BJ (cell line): ENCODE measurements around the gene ZNRF4. TPM values are rescaled to one million over a fixed set of nuclear protein-coding genes. Genes with fewer than 3 reads are reported as not detected.
A peak's percentile ranks its signal among the peaks of the same experiment; 100 is the strongest.

Experiments used
- CTCF ChIA-PET: fragments of 350-600 bp; formaldehyde crosslinking; extraction: SDS; loops from one replicate; lab custom pipeline; 2021; ENCODE audit warnings: antibody characterized with exemption, inconsistent platforms; lab: Yijun Ruan, JAX
- POLR2A ChIA-PET: fragments of 300-600 bp; sonication (Branson Sonifier 250); formaldehyde crosslinking; extraction: SDS; loops from one replicate; lab custom pipeline; 2021; ENCODE audit warnings: antibody characterized with exemption; lab: Charles Lee
- DNase-seq: peaks from one replicate; pipeline ENCODE4 v3.0.0-alpha.2; 2011; ENCODE audit warnings: low read depth
- H3K27me3 ChIP-seq: 2 replicates; pipeline ENCODE4 v1.6.0; 2011; ENCODE audit warnings: low read length; ENCODE audit not compliant: control insufficient read depth, insufficient read depth
- H3K36me3 ChIP-seq: 2 replicates; pipeline ENCODE4 v1.5.1; 2011; ENCODE audit warnings: low read length; ENCODE audit not compliant: control insufficient read depth, insufficient read depth
- H3K4me3 ChIP-seq: 2 replicates; pipeline ENCODE4 v1.5.1; 2011; ENCODE audit warnings: low read depth, mild to moderate bottlenecking, control low read depth, low read length
- CTCF ChIP-seq: IDR thresholded peaks from 2 replicates; pipeline ENCODE4 v1.5.1; 2011; ENCODE audit warnings: low read depth, mild to moderate bottlenecking, control low read depth, inconsistent platforms, low read length, moderate library complexity; ENCODE audit not compliant: insufficient read depth
- polyA plus RNA-seq: library from polyadenylated mRNA; depleted of rRNA; stranded (reverse); fragments of >200 nt; gene quantifications from 2 replicates; pipeline ENCODE4 v1.2.3, GENCODE V29; 2011; rRNA removed

The ZNRF4 gene
- polyA plus RNA-seq, 1 experiment = not detected

- Histone ChIP-seq H3K4me3 (no peak overlapping the region), H3K27me3 (no peaks in the 10 kb centered on the region; the same call in 1 of the 2 replicates), H3K36me3 (no peaks in the 10 kb centered on the region)
- DNase-seq = no peak
- ChIA-PET CTCF (no interaction called here), POLR2A (no interaction called here)
- TF ChIP-seq CTCF = no peak
Measured at GRCh38 chr19:5503598-5503997, 48.4 kb downstream of the ZNRF4 start.

GRCh38 chr19:5504114-5504513 is 48.9 kb downstream of the ZNRF4 start:
- Histone ChIP-seq H3K36me3 (no peaks in the 10 kb centered on the region), H3K4me3 (no peak overlapping the region), H3K27me3 (no peaks in the 10 kb centered on the region; the same call in 1 of the 2 replicates)
- CTCF ChIA-PET = no interaction called here
- DNase-seq = no peak
- TF ChIP-seq CTCF = peak; percentile 18; the same call in 1 of the 2 replicates
- POLR2A ChIA-PET = no interaction called here

Other genes with a start within 250 kb of the ZNRF4 start
- 27.9 and 40.1 TPM in 2 replicates for gene PTPRS, start 114.6 kb upstream of the ZNRF4 start, polyA plus RNA-seq
- 0.07 and 0.23 TPM in 2 replicates for gene TINCR, start 112.5 kb downstream of the ZNRF4 start, polyA plus RNA-seq
- gene SAFB2, start 167.4 kb downstream of the ZNRF4 start, polyA plus RNA-seq = 13.3 and 15.3 TPM in 2 replicates
- gene SAFB, start 167.7 kb downstream of the ZNRF4 start, polyA plus RNA-seq = 20.8 and 22.3 TPM in 2 replicates
- gene MICOS13, start 225.1 kb downstream of the ZNRF4 start, polyA plus RNA-seq = 65.2 and 67.8 TPM in 2 replicates
- gene HSD11B1L, start 225.6 kb downstream of the ZNRF4 start, polyA plus RNA-seq = 5.3 and 5.6 TPM in 2 replicates
- gene RPL36, start 234.9 kb downstream of the ZNRF4 start, polyA plus RNA-seq = 824 and 912 TPM in 2 replicates